ENCODE measurements around the gene TMEM86A. TPM values are rescaled to one million over a fixed set of nuclear protein-coding genes. Genes with fewer than 3 reads are reported as not detected.
A peak's percentile ranks its signal among the peaks of the same experiment; 100 is the strongest.

Gene TMEM86A
- total RNA-seq, 1 experiment from 2014 or later: 0.30 TPM

GRCh38 chr11:18696638-18697225 is 1.8 kb upstream of the TMEM86A start:
- Mint-ChIP-seq H3K4me1 (ENCODE audit: insufficient read depth, unreplicated experiment) (peaks cover 16% of the 10 kb centered on the region), H3K9me3 (ENCODE audit: unreplicated experiment) (no peaks in the 10 kb centered on the region), H3K36me3 (ENCODE audit: insufficient read depth, unreplicated experiment) (no peaks in the 10 kb centered on the region), H3K4me3 (ENCODE audit: unreplicated experiment) (no peak overlapping the region), H3K27ac (ENCODE audit: low read depth, unreplicated experiment) (no peak overlapping the region), H3K27me3 (ENCODE audit: insufficient read depth, unreplicated experiment) (peaks cover 9% of the 10 kb centered on the region)
- ChIA-PET CTCF (interaction anchor here (0.9 kb wide), 1 partner anchor 36 kb away, joined by 4 read pairs; no protein-coding TSS in a partner anchor), POLR2A (interaction anchor here (0.6 kb wide), 1 partner anchor 1959 kb away, joined by 3 read pairs; no protein-coding TSS in a partner anchor)
- intact Hi-C loops (cut with micrococcal nuclease): no loop called here
- no peak for DNase-seq (ENCODE audit: unreplicated experiment)
- BruUV-seq (replicated peaks): no TSS peak
- no peak for TF ChIP-seq CTCF (IDR thresholded peaks at IDR 0.05; ENCODE audit: unreplicated experiment)

GRCh38 chr11:18697576-18697975 is 1.0 kb upstream of the TMEM86A start:
- intact Hi-C loops (cut with micrococcal nuclease): no loop called here
- no peaks in the 10 kb centered on the region for H3K36me3 Mint-ChIP-seq (ENCODE audit: insufficient read depth, unreplicated experiment)
- no peaks in the 10 kb centered on the region for H3K9me3 Mint-ChIP-seq (ENCODE audit: unreplicated experiment)
- no peak overlapping the region for H3K27ac Mint-ChIP-seq (ENCODE audit: low read depth, unreplicated experiment)
- DNase-seq (ENCODE audit: unreplicated experiment): no peak
- no peak for TF ChIP-seq CTCF (IDR thresholded peaks at IDR 0.05; ENCODE audit: unreplicated experiment)
- H3K4me1 Mint-ChIP-seq (ENCODE audit: insufficient read depth, unreplicated experiment): peaks cover 16% of the 10 kb centered on the region
- ChIA-PET CTCF (interaction anchor here (0.6 to 1.9 kb wide), 6 partner anchors 9 to 172 kb away, joined by 3 to 7 read pairs (median 4); no protein-coding TSS in a partner anchor), POLR2A (interaction anchor here (1.0 to 1.9 kb wide), 2 partner anchors 9 to 63 kb away, joined by 5 to 10 read pairs; partner anchors contain the start of gene SPTY2D1)
- no TSS peak for BruUV-seq (replicated peaks)
- peaks cover 11% of the 10 kb centered on the region for H3K27me3 Mint-ChIP-seq (ENCODE audit: insufficient read depth, unreplicated experiment)
- peak overlapping the region; percentile 69 for H3K4me3 Mint-ChIP-seq (ENCODE audit: unreplicated experiment)

GRCh38 chr11:18699269-18699596 is 654 bp downstream of the TMEM86A start:
- intact Hi-C loops (cut with micrococcal nuclease): no loop called here
- no TSS peak for BruUV-seq (replicated peaks)
- H3K27ac Mint-ChIP-seq (ENCODE audit: low read depth, unreplicated experiment): peak overlapping the region; percentile 23

More at GRCh38 chr11:18699269-18699596, 654 bp downstream of the TMEM86A start:
- peaks cover 10% of the 10 kb centered on the region for H3K4me1 Mint-ChIP-seq (ENCODE audit: insufficient read depth, unreplicated experiment)
- no peaks in the 10 kb centered on the region for H3K9me3 Mint-ChIP-seq (ENCODE audit: unreplicated experiment)
- H3K36me3 Mint-ChIP-seq (ENCODE audit: insufficient read depth, unreplicated experiment): no peaks in the 10 kb centered on the region
- H3K4me3 Mint-ChIP-seq (ENCODE audit: unreplicated experiment): peak overlapping the region; percentile 69
- TF ChIP-seq CTCF (IDR thresholded peaks at IDR 0.05; ENCODE audit: unreplicated experiment): no peak
- ChIA-PET CTCF (interaction anchor here (0.6 to 1.9 kb wide), 2 partner anchors 33 to 456 kb away, joined by 3 to 4 read pairs; no protein-coding TSS in a partner anchor), POLR2A (interaction anchor here (1.3 to 1.9 kb wide), 4 partner anchors 9 to 303 kb away, joined by 3 to 10 read pairs (median 4); partner anchors contain the start of genes SPTY2D1 and TSG101)
- DNase-seq (ENCODE audit: unreplicated experiment): no peak
- H3K27me3 Mint-ChIP-seq (ENCODE audit: insufficient read depth, unreplicated experiment): peaks cover 22% of the 10 kb centered on the region
